K562 (cell line): Measurements from ENCODE around the gene EFHC2. TPM values are rescaled to one million over a fixed set of nuclear protein-coding genes. Genes with fewer than 3 reads are reported as not detected.
A peak's percentile ranks its signal among the peaks of the same experiment; 100 is the strongest.

Experiments used
- ATAC-seq: fragments of 200-7000 bp; cut with Tn5 transposase; 3 replicates; pipeline ENCODE4 v1.9.1; 2020; ENCODE audit warnings: moderate library complexity
- BruUV-seq: library from RNA; stranded (reverse); fragments of 400-500 nt; replicated peaks from 2 replicates; lab custom pipeline; 2021; lab: Mats Ljungman, UMichigan
- CTCF ChIA-PET: fragments of 300-600 bp; formaldehyde crosslinking; extraction: SDS; loops from one replicate; lab custom pipeline; 2021; ENCODE audit warnings: low intra/inter-chr PET ratio; lab: Yijun Ruan, JAX
- POLR2A ChIA-PET: fragments of 300-600, 350-650 bp; sonication (Branson Sonifier 250); formaldehyde crosslinking; extraction: SDS; loops from one replicate; lab custom pipeline; 2021; ENCODE audit warnings: antibody characterized with exemption, inconsistent platforms; lab: Yijun Ruan, JAX
- DNase-seq, 4 experiments: peaks; one replicate each; pipeline versions ENCODE4 v3.0.0 to v3.0.0-alpha.2; 2011 to 2018; ENCODE audit warnings: low spot score in 3 of 4, mixed read lengths in 3 of 4; ENCODE audit errors: extremely low read depth in 1 of 4
- FAIRE-seq: peaks from 2 replicates; lab custom pipeline; 2011; peaks lifted over from hg19 to GRCh38; lab: Jason Lieb, UNC
- H2AFZ ChIP-seq: 2 replicates; pipeline ENCODE4 v1.6.0; 2011; ENCODE audit warnings: low read depth, low read length, control low read depth, inconsistent platforms
- H3K27ac ChIP-seq: fragments of 200-600 bp; 3 replicates; pipeline ENCODE4 v1.8.0; 2011; ENCODE audit warnings: low read depth, mild to moderate bottlenecking, control low read depth, inconsistent platforms, low read length, moderate library complexity, mixed read lengths; ENCODE audit errors: extremely low read depth
- H3K27me3 ChIP-seq, 2 experiments: fragments of 300-600 bp in 1 of 2; 2 replicates in 1 of 2; 3 replicates in 1 of 2; pipeline versions ENCODE4 v1.6.0 to v1.8.0; 2011; ENCODE audit warnings: inconsistent platforms in 2 of 2, low read length in 2 of 2, mild to moderate bottlenecking in 1 of 2, mixed read lengths in 1 of 2, moderate library complexity in 1 of 2; ENCODE audit not compliant: control insufficient read depth in 2 of 2, insufficient read depth in 2 of 2
- H3K36me3 ChIP-seq: fragments of 300-600 bp; 3 replicates; pipeline ENCODE4 v1.8.0; 2011; ENCODE audit warnings: mild to moderate bottlenecking, low read length, inconsistent platforms; ENCODE audit not compliant: control insufficient read depth, insufficient read depth
- H3K4me1 ChIP-seq, 2 experiments: fragments of 200-600 bp in 1 of 2; replicated peaks in 1 of 2; 2 replicates in 1 of 2; 3 replicates in 1 of 2; pipeline versions ENCODE4 v1.5.1 to v1.8.0; 2011; ENCODE audit warnings: inconsistent platforms in 2 of 2, low read length in 2 of 2, mild to moderate bottlenecking in 1 of 2, mixed read lengths in 1 of 2, moderate library complexity in 1 of 2; ENCODE audit not compliant: control insufficient read depth in 2 of 2, insufficient read depth in 2 of 2
- H3K4me2 ChIP-seq: 2 replicates; pipeline ENCODE4 v1.6.1; 2011; ENCODE audit warnings: low read length, control low read depth, inconsistent platforms, mixed read lengths; ENCODE audit not compliant: insufficient read depth
- H3K4me3 ChIP-seq: fragments of 200-600 bp; sonication (generic), shearing (Covaris generic); 2 replicates; pipeline ENCODE4 v1.5.1; 2016; ENCODE audit warnings: control low read depth, inconsistent platforms
- H3K79me2 ChIP-seq: fragments of 200-600 bp; 3 replicates; pipeline ENCODE4 v1.8.0; 2011; ENCODE audit warnings: low read length, inconsistent platforms; ENCODE audit not compliant: control insufficient read depth, insufficient read depth
- H3K9ac ChIP-seq, 2 experiments: 2 replicates each; pipeline versions ENCODE4 v1.6.0 to v1.6.1; 2011; ENCODE audit warnings: low read depth in 2 of 2, low read length in 2 of 2, control low read depth in 1 of 2, inconsistent platforms in 1 of 2, mild to moderate bottlenecking in 1 of 2, mixed read lengths in 1 of 2; ENCODE audit not compliant: insufficient read depth in 1 of 2
- H3K9me1 ChIP-seq: one replicate; pipeline ENCODE4 v1.6.0; 2011; ENCODE audit warnings: inconsistent platforms, mild to moderate bottlenecking, low read length, moderate library complexity; ENCODE audit not compliant: control insufficient read depth, insufficient read depth
- H3K9me3 ChIP-seq: replicated peaks from 2 replicates; pipeline ENCODE4 v1.5.1; 2011; ENCODE audit warnings: low read depth, low read length, inconsistent platforms; ENCODE audit not compliant: control insufficient read depth, insufficient read depth
- H4K20me1 ChIP-seq: replicated peaks from 2 replicates; pipeline ENCODE4 v1.6.1; 2011; ENCODE audit warnings: low read length, inconsistent platforms, mixed read lengths; ENCODE audit not compliant: control insufficient read depth, insufficient read depth
- DNMT1 ChIP-seq: fragments of 450-650 bp; IDR thresholded peaks from 2 replicates; pipeline ENCODE4 v1.6.1; 2016; ENCODE audit warnings: antibody characterized with exemption, mild to moderate bottlenecking
- MEIS2 ChIP-seq: fragments of 450-650 bp; IDR thresholded peaks from 2 replicates; pipeline ENCODE4 v1.6.1; 2014; ENCODE audit warnings: mild to moderate bottlenecking; ENCODE audit not compliant: partially characterized antibody
- ZNF778 ChIP-seq: fragments of 450-650 bp; formaldehyde crosslinking; IDR thresholded peaks from 2 replicates; pipeline ENCODE4 v1.4.0; 2020; ENCODE audit warnings: mild to moderate bottlenecking, moderate library complexity
- WGBS: fragments of 100-300 bp; shearing (Covaris generic); methylation state at CpG from one replicate; pipeline ENCODE4 v1.1.6; 2016; ENCODE audit warnings: low coverage, mixed read lengths; ENCODE audit not compliant: insufficient coverage; ENCODE audit errors: missing lambda C conversion rate; 5-methylcytosine and 5-hydroxymethylcytosine counted together
- in situ Hi-C: fragments of 300-500 bp; cut with MboI; formaldehyde crosslinking; loops from 4 replicates; pipeline ENCODE4 v1.15.0; 2018; ENCODE audit warnings: inconsistent platforms, mixed read lengths
- intact Hi-C: fragments of 100-400 bp; cut with micrococcal nuclease; formaldehyde crosslinking; loops from 2 replicates; pipeline ENCODE4 v1.14.2; 2022
- polyA plus RNA-seq, 8 experiments: library from polyadenylated mRNA; depleted of rRNA in 4 of 8; stranded (reverse) in 5 of 8; unstranded in 3 of 8; fragments of >200 nt; fragmentation: Nextera tagmentation in 2 of 8; fragmentation: Illumina TruSeq in 1 of 8; extraction: Ambion mirVana in 2 of 8; extraction: Trizol in 1 of 8; gene quantifications; 2 replicates each; pipeline versions ENCODE4 v1.2.1 to v1.2.3, GENCODE V29; 2011 to 2014; ENCODE audit warnings: inconsistent platforms in 1 of 8, missing spikeins in 1 of 8
- total RNA-seq, 7 experiments: library from RNA; depleted of rRNA in 6 of 7; stranded (reverse); fragments of >200 nt in 6 of 7; fragmentation: Illumina TruSeq in 2 of 7; extraction: Trizol in 2 of 7; gene quantifications; 2 replicates each; pipeline versions ENCODE4 v1.2.1 to v1.2.3, GENCODE V29; 2011 to 2021; ENCODE audit warnings: low replicate concordance in 1 of 7

Gene EFHC2
- total and polyA plus RNA-seq, 9 of the 15 experiments (the other 6 are each of a cell fraction or from before 2014, with no cell fraction given) = 1.3 to 8.1 (median 3.0) TPM

DNA sequence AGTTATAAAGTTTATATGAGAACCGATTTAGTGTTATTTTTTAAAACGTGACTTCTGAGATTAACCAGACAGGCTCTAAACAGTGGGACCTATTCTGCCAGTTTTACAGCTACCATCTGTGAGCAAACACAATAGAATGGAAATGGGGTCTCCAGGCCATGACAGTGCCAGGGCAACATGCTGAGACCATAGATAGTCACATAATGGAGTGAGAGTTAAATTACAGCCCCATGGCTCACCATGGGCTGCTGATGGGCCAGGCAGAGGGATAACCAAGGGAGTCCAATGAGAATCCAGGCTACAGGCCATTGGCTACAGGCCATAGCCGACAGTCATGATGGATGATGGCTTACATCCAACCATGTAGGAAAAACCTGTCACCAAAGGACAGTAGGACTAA lies 186.7 kb downstream of the EFHC2 start:
- no peak overlapping the region for H3K9ac ChIP-seq
- H3K4me1 ChIP-seq = no peaks in the 10 kb centered on the region
- no peak overlapping the region for H3K4me3 ChIP-seq
- H2AFZ ChIP-seq = no peak overlapping the region
- no peak overlapping the region for H3K27ac ChIP-seq
- no peaks in the 10 kb centered on the region for H3K9me1 ChIP-seq
- no peak for FAIRE-seq
- ChIA-PET POLR2A (interaction anchor here (0.6 to 0.8 kb wide), 2 partner anchors 26 to 1225 kb away, joined by 3 read pairs; no protein-coding TSS in a partner anchor), CTCF (no interaction called here)
- H3K36me3 ChIP-seq = no peaks in the 10 kb centered on the region
- in situ Hi-C loops (no loop called here), intact Hi-C loops (no loop called here)
- no peak for ATAC-seq
- H3K9me3 ChIP-seq = no peaks in the 10 kb centered on the region
- TF ChIP-seq DNMT1 = no peak
- no TSS peak for BruUV-seq
- 0% methylated on average over 3 of the region's 3 CpGs for WGBS
- H3K4me2 ChIP-seq = no peak overlapping the region
- DNase-seq = no peak
- no peaks in the 10 kb centered on the region for H3K79me2 ChIP-seq
- H4K20me1 ChIP-seq = no peaks in the 10 kb centered on the region
- H3K27me3 ChIP-seq = no peaks in the 10 kb centered on the region

DNA sequence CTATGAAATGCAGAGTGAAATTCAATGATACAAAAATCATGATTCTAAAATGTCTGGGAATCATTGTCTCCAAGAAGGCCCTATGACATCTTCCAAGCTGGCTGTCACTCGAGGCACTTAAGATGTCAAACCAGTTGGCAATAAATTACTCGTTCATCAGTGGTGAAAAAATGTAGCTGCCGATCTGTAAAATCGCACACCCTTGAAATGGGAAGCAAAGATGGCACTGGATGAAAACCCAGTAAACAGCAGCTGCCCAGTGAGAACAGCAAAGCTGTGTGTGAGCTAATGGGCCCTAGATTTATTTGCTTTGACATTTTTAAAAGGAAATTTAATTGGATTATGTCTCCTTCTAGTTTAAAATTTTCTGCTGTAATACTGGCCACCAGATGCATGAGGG lies 188.3 kb downstream of the EFHC2 start:
- no peaks in the 10 kb centered on the region for H4K20me1 ChIP-seq
- H2AFZ ChIP-seq = no peak overlapping the region
- CTCF ChIA-PET = no interaction called here
- no peaks in the 10 kb centered on the region for H3K36me3 ChIP-seq
- no peaks in the 10 kb centered on the region for H3K4me1 ChIP-seq
- WGBS = 6% methylated on average over 4 of the region's 4 CpGs
- TF ChIP-seq ZNF778 (no peak), MEIS2 (peak; percentile 21)
- no peak overlapping the region for H3K27ac ChIP-seq
- H3K9me3 ChIP-seq = no peaks in the 10 kb centered on the region
- H3K27me3 ChIP-seq = no peaks in the 10 kb centered on the region
- no peaks in the 10 kb centered on the region for H3K79me2 ChIP-seq
- no peak overlapping the region for H3K4me3 ChIP-seq
- POLR2A ChIA-PET = no interaction called here
- no TSS peak for BruUV-seq
- H3K9ac ChIP-seq = no peak overlapping the region
- no peak overlapping the region for H3K4me2 ChIP-seq
- H3K9me1 ChIP-seq = no peaks in the 10 kb centered on the region
- ATAC-seq (no peak), FAIRE-seq (no peak), DNase-seq (no peak)
- intact Hi-C loops (no loop called here), in situ Hi-C loops (no loop called here)
